Activated CD4-positive, alpha-beta T cell treated with anti-CD3 and anti-CD28 coated beads, Interleukin-2, Interleukin-4, amounts not matched to agents 100 ng/mL and 50 ng/mL, durations not matched to agents 16 hours and 8 hours (primary cell): Measurements from ENCODE around the gene COL26A1.
"Not testable (repeated sequence)": the region's sequence is repeated elsewhere in the genome, so short reads cannot be mapped to it uniquely, and the experiment has no call there.

Source experiments
- DNase-seq: peaks from one replicate; pipeline ENCODE4 v3.0.0-alpha.2; 2020; ENCODE audit warnings: low spot score

COL26A1 gene

DNA sequence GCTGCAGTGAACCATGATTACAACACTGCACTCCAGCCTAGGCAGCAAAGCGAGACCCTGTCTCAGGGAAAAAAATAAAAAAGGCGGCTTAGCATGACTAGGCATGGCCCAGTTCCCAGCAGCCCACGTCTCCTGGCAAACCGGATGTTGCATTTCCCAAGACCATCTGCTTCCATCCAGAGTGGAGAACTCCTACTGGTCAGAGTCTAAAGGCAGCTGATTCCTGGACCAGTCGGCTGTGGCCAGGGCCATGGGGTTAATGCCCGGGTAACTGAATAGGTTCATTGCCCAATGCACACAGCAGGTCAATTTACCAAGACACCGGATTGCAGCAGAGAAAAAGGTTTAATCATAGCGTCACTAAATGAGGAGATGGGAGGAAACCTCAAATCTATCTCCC lies 133.3 kb downstream of the COL26A1 start:
- no peak for DNase-seq

GRCh38 chr7:101501351-101501750 lies 138.7 kb downstream of the COL26A1 start:
- no peak for DNase-seq

- DNase-seq = no peak
Observed at GRCh38 chr7:101502466-101503098, 139.9 kb downstream of the COL26A1 start.

GRCh38 chr7:101505510-101505909 lies 142.8 kb downstream of the COL26A1 start:
- not testable (repeated sequence) for DNase-seq

- DNase-seq = no peak
Observed at GRCh38 chr7:101506531-101506930, 143.9 kb downstream of the COL26A1 start.

GRCh38 chr7:101507327-101507726 lies 144.7 kb downstream of the COL26A1 start:
- no peak for DNase-seq

- peak; percentile 62 for DNase-seq
Observed at GRCh38 chr7:101507791-101508252, 145.1 kb downstream of the COL26A1 start.

DNA sequence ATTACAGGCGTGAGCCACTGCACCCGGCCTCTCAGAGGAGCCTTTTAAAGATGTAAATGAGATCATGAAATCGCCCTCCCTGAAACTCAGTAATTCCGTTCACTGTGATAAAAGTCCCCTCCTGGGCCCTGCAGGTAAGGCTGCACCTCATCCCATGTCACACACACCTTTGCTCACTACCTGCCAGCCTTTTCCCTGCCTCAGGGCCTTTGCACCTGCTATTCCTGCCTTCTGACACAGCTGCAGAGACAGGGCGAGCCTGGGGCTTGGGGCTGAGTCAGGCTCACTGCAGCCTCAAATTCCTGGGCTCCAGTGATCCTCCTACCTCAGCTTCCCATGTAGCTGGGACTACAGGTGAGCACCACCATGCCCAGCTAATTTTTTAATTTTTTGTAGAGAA lies 147.6 kb downstream of the COL26A1 start:
- no peak for DNase-seq

DNA sequence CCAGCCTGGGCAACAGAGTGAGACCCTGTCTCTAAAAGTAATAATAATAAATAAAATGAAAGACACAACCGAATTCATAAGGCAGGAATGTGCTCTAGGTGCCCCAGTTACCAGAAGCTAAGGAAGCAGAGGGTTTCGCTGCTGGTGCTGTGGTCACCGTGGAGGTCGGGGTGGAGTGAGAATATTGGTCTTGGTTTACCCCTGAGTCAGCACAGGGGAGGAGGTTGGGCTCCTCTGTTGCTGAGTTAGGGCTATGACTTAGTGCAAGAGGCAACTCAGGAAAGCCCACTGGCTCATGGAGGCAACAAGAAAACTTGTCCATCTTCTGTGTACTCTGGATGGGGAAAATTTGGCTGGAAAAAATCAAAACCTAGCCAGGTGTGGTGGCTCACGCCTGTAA lies 149.3 kb downstream of the COL26A1 start:
- DNase-seq = no peak

DNA sequence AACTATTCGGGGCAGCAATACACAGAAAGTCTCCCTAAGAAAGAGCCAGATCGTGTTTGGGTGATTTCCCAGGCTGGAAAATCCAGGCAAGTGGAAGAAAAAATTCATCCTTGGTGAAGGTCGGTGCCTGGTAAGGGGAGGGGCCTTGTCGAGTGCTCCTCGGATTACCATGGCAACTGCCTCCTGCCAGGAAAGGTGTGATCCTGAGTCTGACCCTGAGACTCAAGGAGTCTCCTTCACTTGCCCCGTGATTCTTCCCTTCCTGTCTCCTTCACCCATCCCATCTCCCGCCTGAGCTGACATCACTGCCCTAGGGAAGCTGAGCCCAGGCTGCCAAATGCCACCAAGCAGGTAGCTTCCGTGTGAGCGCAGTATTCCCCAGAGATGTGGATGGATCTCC lies 154.2 kb downstream of the COL26A1 start:
- DNase-seq = no peak

GRCh38 chr7:101517304-101517703 lies 154.6 kb downstream of the COL26A1 start:
- no peak for DNase-seq

DNA sequence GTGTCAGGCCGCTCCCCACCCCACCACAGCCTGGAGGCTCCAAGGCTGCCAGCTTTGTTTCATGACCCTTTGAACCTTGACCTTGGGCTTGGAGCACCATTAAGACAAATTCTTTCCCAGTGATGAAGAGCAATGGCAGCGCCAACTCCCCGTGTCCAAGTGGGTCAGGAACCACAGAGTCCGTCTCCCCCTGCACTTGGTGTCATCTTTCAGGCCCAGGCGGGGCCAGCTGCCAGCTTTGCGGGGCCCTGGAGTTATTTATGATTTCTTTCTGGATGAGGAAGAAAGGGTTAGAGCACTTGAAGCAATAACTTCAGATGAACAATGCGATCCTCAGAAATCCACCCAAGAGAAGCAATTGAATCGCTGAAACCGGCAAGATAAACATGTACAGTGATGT lies 155.7 kb downstream of the COL26A1 start:
- DNase-seq = no peak

- DNase-seq = no peak
Observed at GRCh38 chr7:101519324-101520023, 156.8 kb downstream of the COL26A1 start.

DNA sequence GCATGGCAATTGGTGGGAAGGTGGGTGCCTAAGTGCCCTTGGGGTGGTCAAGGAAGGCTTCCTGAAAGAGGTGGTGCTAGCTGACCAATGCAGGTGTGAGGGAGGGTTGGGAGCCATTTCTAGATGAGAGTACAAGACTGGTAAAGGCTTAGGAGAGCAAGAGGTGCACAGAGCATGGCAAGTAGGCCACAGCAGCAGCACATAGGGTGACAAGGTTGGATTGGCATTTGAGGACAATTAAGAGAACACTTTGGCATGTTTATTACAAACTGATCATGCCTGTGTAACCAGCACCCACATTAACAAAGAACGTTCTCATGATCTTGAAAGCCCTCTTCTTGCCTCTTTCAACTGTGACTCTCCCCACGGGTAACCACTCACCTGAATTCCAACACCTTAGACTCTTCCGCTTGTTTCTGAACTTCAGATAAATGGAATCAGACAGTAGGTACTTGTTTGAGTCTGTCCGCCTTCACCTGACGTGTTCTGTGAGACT lies 158.8 kb downstream of the COL26A1 start:
- no peak for DNase-seq

DNA sequence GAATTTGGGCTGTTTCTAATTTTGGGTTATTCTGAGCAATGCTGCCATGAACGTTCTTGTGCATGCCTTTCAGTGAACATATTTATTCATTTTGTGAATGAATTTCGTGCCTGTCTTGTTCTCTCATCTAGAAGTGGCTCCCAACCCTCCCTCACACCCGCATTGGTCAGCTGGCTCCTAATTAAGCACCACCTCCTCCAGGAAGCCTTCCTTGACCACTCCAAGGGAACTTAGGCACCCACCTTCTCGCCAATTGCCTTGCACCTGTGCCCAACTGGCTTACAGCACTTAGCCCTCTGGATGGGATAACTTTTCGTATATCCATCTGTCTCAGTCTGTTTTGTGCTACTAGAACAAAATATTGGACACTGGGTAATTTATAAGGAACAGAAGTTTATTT lies 159.3 kb downstream of the COL26A1 start:
- no peak for DNase-seq

DNA sequence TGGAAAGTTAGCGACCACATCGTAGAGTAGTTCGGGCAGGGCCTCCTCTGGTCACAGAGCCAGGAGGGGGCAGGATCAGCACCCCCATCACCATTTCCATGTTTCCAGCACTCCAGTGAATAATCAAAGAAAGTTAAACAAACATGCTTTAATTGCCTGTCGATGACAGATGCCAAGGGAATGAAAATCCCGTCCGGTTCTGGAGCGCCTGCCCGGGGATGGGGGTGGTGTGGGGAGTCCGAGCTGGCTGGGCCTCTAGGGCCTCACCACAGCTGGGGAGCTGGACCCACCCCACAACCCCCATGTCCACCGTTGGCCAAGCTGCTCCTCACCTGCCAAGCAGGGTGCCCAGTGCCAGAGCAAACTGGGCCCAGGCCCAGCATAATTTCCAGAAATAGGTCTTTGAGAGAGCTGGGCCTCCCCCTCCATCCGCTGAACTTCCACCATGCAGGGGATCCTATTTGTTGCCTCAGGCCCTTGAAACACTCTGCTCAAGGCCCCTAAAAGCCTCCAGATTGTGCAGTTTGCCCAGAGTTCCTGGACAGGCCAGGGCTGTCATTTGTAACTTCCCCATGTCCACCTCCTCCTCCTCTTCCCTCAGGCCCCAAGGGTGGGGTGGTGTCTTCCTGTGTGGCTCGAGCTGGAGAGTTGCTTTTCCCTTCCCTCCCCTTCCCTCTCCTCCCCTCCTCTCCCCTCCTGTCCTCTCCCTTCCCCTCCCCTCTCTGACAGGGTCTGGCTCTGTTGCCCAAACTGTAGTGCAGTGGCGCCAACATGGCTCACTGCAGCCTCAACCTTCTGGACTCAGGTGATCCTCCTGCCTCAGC lies 165.4 kb downstream of the COL26A1 start:
- DNase-seq = no peak

DNA sequence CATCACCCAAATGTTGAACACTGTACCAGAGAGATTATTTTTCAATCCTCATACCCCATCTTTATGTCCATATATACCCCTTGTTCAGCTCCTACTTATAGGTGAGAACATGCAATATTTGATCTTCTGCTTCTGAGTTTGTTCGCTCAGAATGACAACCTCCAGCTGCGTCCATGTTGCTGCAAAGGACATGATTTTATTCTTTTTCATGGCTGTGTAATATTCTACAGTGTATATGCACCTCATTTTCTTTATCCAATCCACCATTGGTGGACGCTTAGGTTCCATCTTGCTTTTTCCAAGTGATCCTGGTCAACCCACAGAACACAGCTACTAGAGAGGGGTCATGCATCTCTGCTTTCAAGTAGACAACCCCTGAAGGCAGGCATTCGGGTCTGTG lies 166.9 kb downstream of the COL26A1 start:
- no peak for DNase-seq

- DNase-seq = no peak
Observed at GRCh38 chr7:101531726-101532357, 169.2 kb downstream of the COL26A1 start.

DNA sequence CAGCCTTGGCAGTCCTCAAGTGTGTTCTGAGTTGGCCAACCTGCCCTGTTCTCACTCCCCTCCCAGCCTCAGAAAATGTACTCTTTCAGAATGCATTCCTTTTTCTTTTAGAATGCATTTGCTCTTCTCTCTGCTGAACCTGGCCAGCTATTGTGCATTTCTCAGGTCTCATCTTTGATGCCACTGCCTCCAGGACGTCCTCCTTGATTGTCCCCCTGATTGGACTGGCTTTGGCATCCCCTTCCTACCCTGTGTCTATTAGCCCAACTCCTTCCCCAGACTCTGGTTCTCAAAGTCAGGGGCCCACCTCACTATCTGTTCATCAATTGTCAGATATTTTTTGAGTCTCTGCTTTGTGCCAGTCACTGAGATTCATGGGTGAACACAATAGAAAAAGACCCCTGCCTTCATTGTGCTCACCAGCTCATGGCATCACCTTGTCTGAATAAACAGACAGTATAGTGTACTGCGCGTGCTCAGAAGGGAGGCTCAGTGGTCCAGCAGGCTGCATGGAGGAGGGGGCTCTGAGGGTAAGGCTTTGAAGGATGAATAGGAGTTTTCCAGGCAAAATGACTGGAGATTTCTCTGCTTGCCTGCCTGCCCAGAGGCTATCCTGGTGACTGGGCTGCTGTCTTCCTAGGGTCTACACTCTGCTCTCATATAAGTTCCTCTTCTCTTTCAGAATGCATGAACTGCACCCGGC lies 169.9 kb downstream of the COL26A1 start:
- DNase-seq = no peak

GRCh38 chr7:101533103-101533465 lies 170.4 kb downstream of the COL26A1 start:
- DNase-seq = no peak

- DNase-seq = no peak
Observed at GRCh38 chr7:101534015-101534803, 171.5 kb downstream of the COL26A1 start.
